AG04450 (cell line): ENCODE results near the gene NTN4. TPM values are rescaled to one million over a fixed set of nuclear protein-coding genes. Genes with fewer than 3 reads are reported as not detected.

Experiments used
- CTCF ChIA-PET: fragments of 300-600, 350-600 bp; formaldehyde crosslinking; extraction: SDS; loops from one replicate; lab custom pipeline; 2022; ENCODE audit warnings: antibody characterized with exemption, inconsistent platforms; lab: Charles Lee
- POLR2A ChIA-PET: fragments of 350-600 bp; formaldehyde crosslinking; extraction: SDS; loops from one replicate; lab custom pipeline; 2021; ENCODE audit warnings: antibody characterized with exemption, inconsistent platforms; lab: Yijun Ruan, JAX
- DNase-seq: peaks from one replicate; pipeline ENCODE4 v3.0.0-alpha.2; 2011; ENCODE audit warnings: low read depth, low spot score
- H3K27ac ChIP-seq: one replicate; pipeline ENCODE4 v1.5.1; 2012; ENCODE audit warnings: low read depth, low read length, control low read depth
- H3K27me3 ChIP-seq: one replicate; pipeline ENCODE4 v1.6.0; 2012; ENCODE audit warnings: low read length; ENCODE audit not compliant: control insufficient read depth, insufficient read depth
- H3K4me3 ChIP-seq: 2 replicates; pipeline ENCODE4 v1.5.1; 2011; ENCODE audit warnings: mild to moderate bottlenecking, low read depth, low read length, control low read depth
- H3K9me3 ChIP-seq: 2 replicates; pipeline ENCODE4 v1.5.1; 2012; ENCODE audit warnings: low read length; ENCODE audit not compliant: control insufficient read depth, insufficient read depth
- polyA plus RNA-seq: library from polyadenylated mRNA; depleted of rRNA; stranded (reverse); fragments of >200 nt; gene quantifications from 2 replicates; pipeline ENCODE4 v1.2.3, GENCODE V29; 2011
- TF ChIP-seq, protein P1 (sequence below): IDR thresholded peaks from 2 replicates; pipeline ENCODE4 v1.5.1; 2011; ENCODE audit warnings: low read depth, low read length, control low read depth, inconsistent platforms

The NTN4 gene
- polyA plus RNA-seq, 1 experiment = 132 TPM

DNA sequence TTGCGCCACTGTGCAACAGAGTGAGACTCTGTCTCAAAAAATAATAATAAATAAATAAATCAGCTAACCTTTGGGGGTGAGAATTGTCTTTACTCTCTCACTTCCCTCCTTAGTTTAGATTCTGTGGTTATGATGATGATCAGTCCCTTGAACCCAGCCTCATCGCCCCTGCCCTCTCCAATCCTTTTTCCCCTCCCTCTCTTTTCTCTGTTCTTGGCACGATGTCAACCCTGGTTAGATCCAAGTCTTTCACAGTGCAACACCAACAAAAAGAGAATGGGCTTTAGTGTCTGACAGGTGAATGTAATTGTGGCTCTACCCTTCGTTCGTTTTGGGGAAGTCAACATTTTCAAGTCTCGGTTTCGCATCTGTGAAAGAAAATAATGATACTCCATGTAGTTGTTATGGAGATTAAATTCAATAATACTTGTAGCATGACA lies 59.0 kb downstream of the NTN4 start:
- Histone ChIP-seq H3K27ac (no peak overlapping the region), H3K9me3 (peaks cover 3% of the 10 kb centered on the region; the same call in 1 of the 2 replicates), H3K4me3 (no peak overlapping the region), H3K27me3 (no peaks in the 10 kb centered on the region)
- DNase-seq = no peak
- TF ChIP-seq, protein P1, sequence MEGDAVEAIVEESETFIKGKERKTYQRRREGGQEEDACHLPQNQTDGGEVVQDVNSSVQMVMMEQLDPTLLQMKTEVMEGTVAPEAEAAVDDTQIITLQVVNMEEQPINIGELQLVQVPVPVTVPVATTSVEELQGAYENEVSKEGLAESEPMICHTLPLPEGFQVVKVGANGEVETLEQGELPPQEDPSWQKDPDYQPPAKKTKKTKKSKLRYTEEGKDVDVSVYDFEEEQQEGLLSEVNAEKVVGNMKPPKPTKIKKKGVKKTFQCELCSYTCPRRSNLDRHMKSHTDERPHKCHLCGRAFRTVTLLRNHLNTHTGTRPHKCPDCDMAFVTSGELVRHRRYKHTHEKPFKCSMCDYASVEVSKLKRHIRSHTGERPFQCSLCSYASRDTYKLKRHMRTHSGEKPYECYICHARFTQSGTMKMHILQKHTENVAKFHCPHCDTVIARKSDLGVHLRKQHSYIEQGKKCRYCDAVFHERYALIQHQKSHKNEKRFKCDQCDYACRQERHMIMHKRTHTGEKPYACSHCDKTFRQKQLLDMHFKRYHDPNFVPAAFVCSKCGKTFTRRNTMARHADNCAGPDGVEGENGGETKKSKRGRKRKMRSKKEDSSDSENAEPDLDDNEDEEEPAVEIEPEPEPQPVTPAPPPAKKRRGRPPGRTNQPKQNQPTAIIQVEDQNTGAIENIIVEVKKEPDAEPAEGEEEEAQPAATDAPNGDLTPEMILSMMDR = no peak
- POLR2A ChIA-PET = interaction anchor here (0.6 kb wide), 1 partner anchor 27 kb away, joined by 4 read pairs; no protein-coding TSS in a partner anchor
- CTCF ChIA-PET = interaction anchor here (1.7 kb wide), 1 partner anchor 149 kb away, joined by 4 read pairs; no protein-coding TSS in a partner anchor

DNA sequence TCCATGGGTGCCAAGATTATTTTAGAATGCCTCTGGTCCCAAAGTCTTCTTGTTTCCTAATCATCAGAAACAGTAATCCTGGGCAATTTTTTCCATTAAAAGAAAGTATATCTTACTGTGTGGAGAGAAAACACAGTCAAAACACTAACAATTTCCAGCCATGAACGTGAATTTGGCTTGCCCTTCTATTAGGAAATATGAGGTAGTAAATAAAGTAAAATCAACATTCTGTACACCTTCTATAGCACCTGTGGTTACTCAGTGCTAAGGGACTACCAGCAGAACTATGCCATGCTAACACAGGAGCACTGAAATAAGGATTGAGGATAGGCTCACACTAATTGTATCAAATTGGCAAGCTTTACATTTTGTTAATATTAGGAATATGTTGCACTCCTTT lies 60.1 kb downstream of the NTN4 start:
- ChIA-PET POLR2A (no interaction called here), CTCF (no interaction called here)
- H3K4me3 ChIP-seq = no peak overlapping the region
- H3K27ac ChIP-seq = no peak overlapping the region
- no peaks in the 10 kb centered on the region for H3K27me3 ChIP-seq
- TF ChIP-seq, protein P1 = no peak
- no peak for DNase-seq
- H3K9me3 ChIP-seq = peaks cover 4% of the 10 kb centered on the region; the same call in 1 of the 2 replicates

DNA sequence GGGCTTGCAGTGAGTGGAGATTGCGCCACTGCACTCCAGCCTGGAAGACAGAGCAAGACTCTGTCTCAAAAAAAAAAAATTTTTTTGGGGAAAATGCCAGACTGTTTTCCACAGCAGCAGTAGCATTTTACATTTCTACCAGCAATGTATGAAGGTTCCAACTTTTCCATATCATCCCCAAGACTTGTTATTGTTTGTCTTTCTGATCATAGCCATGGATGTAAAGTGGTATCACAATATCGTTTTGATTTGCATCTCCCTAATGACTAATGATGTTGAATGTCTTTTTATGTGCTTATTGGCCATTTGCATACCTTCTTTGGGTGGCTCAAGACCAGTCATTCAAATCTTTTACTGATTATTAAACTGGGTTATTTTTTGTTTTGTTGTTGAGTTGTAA lies 63.7 kb downstream of the NTN4 start:
- DNase-seq = no peak
- Histone ChIP-seq H3K27me3 (no peaks in the 10 kb centered on the region), H3K9me3 (peaks cover 4% of the 10 kb centered on the region; the same call in 1 of the 2 replicates), H3K4me3 (no peak overlapping the region), H3K27ac (no peak overlapping the region)
- CTCF ChIA-PET = no interaction called here
- TF ChIP-seq, protein P1 = no peak
- POLR2A ChIA-PET = no interaction called here

DNA sequence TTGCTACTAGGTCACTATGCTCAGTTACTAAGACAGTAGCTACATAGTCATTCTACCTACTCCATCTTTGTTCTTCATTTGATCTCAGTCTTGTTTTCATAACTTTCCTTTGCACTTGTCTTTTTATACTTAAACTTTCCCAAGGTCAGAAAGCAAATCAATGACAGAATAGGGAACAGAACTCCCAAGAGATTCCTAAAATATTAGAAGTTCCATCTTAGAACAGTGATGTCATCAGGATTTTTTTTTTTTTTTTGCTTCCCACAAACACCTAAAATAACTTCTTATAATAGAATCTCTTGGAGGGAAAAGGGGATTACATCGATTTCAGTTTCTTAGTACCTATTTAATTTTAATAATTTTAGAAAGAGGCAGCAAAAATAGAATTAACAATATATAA lies 65.8 kb downstream of the NTN4 start:
- no peaks in the 10 kb centered on the region for H3K27me3 ChIP-seq
- TF ChIP-seq, protein P1 = no peak
- CTCF ChIA-PET = no interaction called here
- H3K27ac ChIP-seq = no peak overlapping the region
- no peak for DNase-seq
- no peak overlapping the region for H3K4me3 ChIP-seq
- peaks cover 4% of the 10 kb centered on the region; the same call in 1 of the 2 replicates for H3K9me3 ChIP-seq
- POLR2A ChIA-PET = no interaction called here

DNA sequence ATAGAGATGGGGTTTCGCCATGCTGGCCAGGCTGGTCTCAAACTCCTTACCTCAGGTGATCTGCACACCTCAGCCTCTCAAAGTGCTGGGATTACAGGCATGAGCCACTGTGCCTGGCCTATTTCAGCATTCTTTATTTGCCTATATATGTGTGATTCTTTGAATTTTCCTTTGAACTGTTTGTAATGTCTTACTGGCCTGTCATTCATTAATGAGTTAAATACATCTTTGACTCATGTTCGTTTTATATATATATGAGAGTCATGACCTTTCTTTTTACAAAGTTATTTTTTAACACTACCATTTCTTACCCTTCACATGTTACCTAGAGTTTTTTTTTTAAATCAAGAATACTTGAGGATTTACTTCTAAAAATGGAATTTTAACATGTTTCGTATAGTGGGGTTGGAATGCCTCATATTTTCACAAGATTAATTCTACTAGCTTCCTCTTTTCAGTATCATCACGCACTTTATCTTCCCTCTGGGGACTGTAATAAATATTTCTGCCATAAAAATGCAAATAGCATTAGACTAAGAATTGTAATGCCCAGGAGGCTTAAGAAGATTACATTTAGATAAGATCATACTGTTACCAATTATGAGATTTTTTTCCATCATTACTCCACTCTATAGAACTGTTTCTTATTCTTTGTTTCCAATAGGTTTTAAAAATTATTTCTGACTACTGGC lies 66.7 kb downstream of the NTN4 start:
- TF ChIP-seq, protein P1 = no peak
- no peak overlapping the region for H3K27ac ChIP-seq
- no peak for DNase-seq

More for the DNA sequence above, 66.7 kb downstream of the NTN4 start:
- CTCF ChIA-PET = no interaction called here
- H3K9me3 ChIP-seq = peaks cover 4% of the 10 kb centered on the region; the same call in 1 of the 2 replicates
- POLR2A ChIA-PET = no interaction called here
- H3K4me3 ChIP-seq = no peak overlapping the region
- H3K27me3 ChIP-seq = no peaks in the 10 kb centered on the region
